OCI-LY3 (cell line): ENCODE data around the gene PLCL1.
"Not testable (repeated sequence)": the region's sequence is repeated elsewhere in the genome, so short reads cannot be mapped to it uniquely, and the experiment has no call there.

ENCODE experiments used
- H2AFZ ChIP-seq: fragments of 200-600, 300-600 bp; shearing (Covaris generic); 2 replicates; pipeline ENCODE4 v1.6.0; 2014; ENCODE audit warnings: antibody characterized with exemption, low read depth, low read length
- H3K27ac ChIP-seq: fragments of 200-600, 300-600 bp; sonication (generic); 2 replicates; pipeline ENCODE4 v1.5.1; 2014; ENCODE audit warnings: mild to moderate bottlenecking, low read length, moderate library complexity, mixed read lengths
- H3K27me3 ChIP-seq: fragments of 200-600, 300-600 bp; sonication (generic); 2 replicates; pipeline ENCODE4 v1.6.1; 2014; ENCODE audit warnings: low read depth, low read length, mixed read lengths
- H3K36me3 ChIP-seq: fragments of 200-600, 300-600 bp; sonication (generic); replicated peaks from 2 replicates; pipeline ENCODE3; 2014; ENCODE audit warnings: low read depth, low read length, mixed read lengths
- H3K4me1 ChIP-seq: fragments of 300-600, 200-600 bp; sonication (generic); 2 replicates; pipeline ENCODE4 v1.6.1; 2014; ENCODE audit warnings: low read length, mixed read lengths
- H3K4me2 ChIP-seq: fragments of 200-600, 300-600 bp; sonication (generic); 2 replicates; pipeline ENCODE4 v1.6.1; 2014; ENCODE audit warnings: low read length, mixed read lengths
- H3K4me3 ChIP-seq: fragments of 300-600, 200-600 bp; sonication (generic); 2 replicates; pipeline ENCODE4 v1.5.1; 2014; ENCODE audit warnings: antibody characterized with exemption, mild to moderate bottlenecking, low read length, moderate library complexity
- H3K79me2 ChIP-seq: fragments of 300-600, 200-600 bp; shearing (Covaris generic); 2 replicates; pipeline ENCODE4 v1.6.1; 2014; ENCODE audit warnings: mild to moderate bottlenecking, low read length, mixed read lengths
- H3K9ac ChIP-seq: fragments of 300-600, 200-600 bp; shearing (Covaris generic); 2 replicates; pipeline ENCODE4 v1.6.0; 2014; ENCODE audit warnings: mild to moderate bottlenecking, low read length, moderate library complexity
- H3K9me3 ChIP-seq: fragments of 200-600, 300-600 bp; shearing (Covaris generic); 2 replicates; pipeline ENCODE4 v1.6.1; 2014; ENCODE audit warnings: low read length, mixed read lengths; ENCODE audit not compliant: insufficient read depth
- H4K20me1 ChIP-seq: fragments of 200-600, 300-600 bp; sonication (generic); 2 replicates; pipeline ENCODE4 v1.6.1; 2016; ENCODE audit warnings: low read length, mixed read lengths; ENCODE audit not compliant: insufficient read depth
- EZH2phosphoT487 ChIP-seq: fragments of 200-600 bp; shearing (Covaris generic); IDR thresholded peaks from 2 replicates; pipeline ENCODE4 v1.6.1; 2018; ENCODE audit warnings: antibody characterized with exemption, mixed run types, low read depth
- TF ChIP-seq, protein P1 (sequence below): fragments of 200-600, 300-600 bp; sonication (generic); IDR thresholded peaks from 2 replicates; pipeline ENCODE4 v1.5.1; 2014; ENCODE audit warnings: antibody characterized with exemption, low read length, low read depth

The PLCL1 gene

DNA sequence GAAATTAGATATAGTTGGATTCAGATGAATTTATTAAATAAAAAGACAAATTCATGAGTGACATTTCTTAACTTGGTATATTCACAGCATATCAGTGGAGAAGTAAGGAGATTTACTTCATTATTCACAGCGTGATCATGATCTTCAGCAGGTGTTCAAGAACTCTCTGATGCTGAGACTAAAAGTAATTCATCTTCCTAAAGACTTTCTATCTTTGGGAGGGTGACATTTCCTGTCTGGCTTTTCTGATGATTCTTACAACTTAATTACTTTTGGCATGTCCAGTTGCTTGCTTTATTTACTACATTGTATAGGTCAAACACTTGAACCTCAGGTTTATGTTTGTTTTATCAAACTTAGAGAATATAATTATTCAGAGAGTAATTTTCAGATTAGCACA is 224.6 kb downstream of the PLCL1 start:
- Histone ChIP-seq H3K27ac (no peak overlapping the region), H3K4me1 (no peaks in the 10 kb centered on the region), H4K20me1 (no peaks in the 10 kb centered on the region), H3K36me3 (no peaks in the 10 kb centered on the region), H3K4me2 (no peak overlapping the region), H3K79me2 (no peaks in the 10 kb centered on the region), H3K9me3 (no peaks in the 10 kb centered on the region), H2AFZ (no peak overlapping the region; the same call in 1 of the 2 replicates), H3K27me3 (no peaks in the 10 kb centered on the region), H3K4me3 (no peak overlapping the region), H3K9ac (no peak overlapping the region)
- TF ChIP-seq, protein P1, sequence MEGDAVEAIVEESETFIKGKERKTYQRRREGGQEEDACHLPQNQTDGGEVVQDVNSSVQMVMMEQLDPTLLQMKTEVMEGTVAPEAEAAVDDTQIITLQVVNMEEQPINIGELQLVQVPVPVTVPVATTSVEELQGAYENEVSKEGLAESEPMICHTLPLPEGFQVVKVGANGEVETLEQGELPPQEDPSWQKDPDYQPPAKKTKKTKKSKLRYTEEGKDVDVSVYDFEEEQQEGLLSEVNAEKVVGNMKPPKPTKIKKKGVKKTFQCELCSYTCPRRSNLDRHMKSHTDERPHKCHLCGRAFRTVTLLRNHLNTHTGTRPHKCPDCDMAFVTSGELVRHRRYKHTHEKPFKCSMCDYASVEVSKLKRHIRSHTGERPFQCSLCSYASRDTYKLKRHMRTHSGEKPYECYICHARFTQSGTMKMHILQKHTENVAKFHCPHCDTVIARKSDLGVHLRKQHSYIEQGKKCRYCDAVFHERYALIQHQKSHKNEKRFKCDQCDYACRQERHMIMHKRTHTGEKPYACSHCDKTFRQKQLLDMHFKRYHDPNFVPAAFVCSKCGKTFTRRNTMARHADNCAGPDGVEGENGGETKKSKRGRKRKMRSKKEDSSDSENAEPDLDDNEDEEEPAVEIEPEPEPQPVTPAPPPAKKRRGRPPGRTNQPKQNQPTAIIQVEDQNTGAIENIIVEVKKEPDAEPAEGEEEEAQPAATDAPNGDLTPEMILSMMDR, result no peak
- no peak for TF ChIP-seq EZH2phosphoT487

DNA sequence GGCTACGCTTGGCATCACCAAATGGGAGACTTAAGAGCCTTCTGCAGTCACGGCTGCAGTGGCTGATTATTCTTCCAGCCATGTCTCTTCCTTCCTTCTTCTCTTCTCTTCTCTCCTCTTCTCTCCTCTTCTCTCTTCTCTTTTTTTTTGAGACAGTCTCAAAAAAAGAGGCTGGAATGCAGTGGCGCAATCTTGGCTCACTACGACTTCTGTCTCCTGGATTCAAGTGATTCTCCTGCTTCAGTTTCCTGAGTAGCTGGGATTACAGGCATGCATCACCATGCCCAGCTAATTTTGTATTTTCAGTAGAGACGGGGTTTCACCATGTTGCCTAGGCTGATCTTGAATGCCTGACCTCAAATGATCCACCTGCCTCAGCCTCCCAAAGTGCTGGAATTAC is 225.2 kb downstream of the PLCL1 start:
- not testable (repeated sequence) for H4K20me1 ChIP-seq, H3K36me3 ChIP-seq, H2AFZ ChIP-seq, H3K79me2 ChIP-seq, H3K4me2 ChIP-seq, H3K9me3 ChIP-seq, H3K9ac ChIP-seq, H3K4me3 ChIP-seq, H3K4me1 ChIP-seq, H3K27me3 ChIP-seq, H3K27ac ChIP-seq

DNA sequence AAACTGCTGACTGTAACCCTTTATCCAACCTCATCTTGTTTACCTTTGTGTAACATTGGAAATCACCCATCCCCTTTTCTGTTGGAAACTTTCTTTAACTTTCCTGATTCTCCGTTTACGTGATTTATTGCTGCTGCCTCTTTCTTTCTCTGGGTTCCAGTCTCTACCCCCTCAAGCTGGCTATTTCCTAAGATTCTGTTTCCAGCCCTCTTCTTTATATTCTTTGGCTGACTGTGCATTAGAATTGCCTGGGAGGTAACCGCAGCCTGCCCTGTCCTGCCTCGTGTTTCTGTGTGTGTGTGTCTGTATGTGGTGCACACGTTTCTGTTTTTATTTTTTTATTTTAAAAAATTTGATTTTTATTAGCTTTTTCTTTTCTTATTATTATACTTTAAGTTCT is 229.2 kb downstream of the PLCL1 start:
- no peaks in the 10 kb centered on the region for H3K36me3 ChIP-seq
- no peaks in the 10 kb centered on the region for H3K4me1 ChIP-seq
- TF ChIP-seq EZH2phosphoT487, result no peak
- TF ChIP-seq, protein P1, result no peak
- H3K4me3 ChIP-seq, result no peak overlapping the region
- H3K27ac ChIP-seq, result no peak overlapping the region
- H2AFZ ChIP-seq, result no peak overlapping the region
- H3K9ac ChIP-seq, result no peak overlapping the region
- no peak overlapping the region for H3K4me2 ChIP-seq
- H3K79me2 ChIP-seq, result no peaks in the 10 kb centered on the region
- H4K20me1 ChIP-seq, result no peaks in the 10 kb centered on the region
- H3K9me3 ChIP-seq, result no peaks in the 10 kb centered on the region
- H3K27me3 ChIP-seq, result no peaks in the 10 kb centered on the region

DNA sequence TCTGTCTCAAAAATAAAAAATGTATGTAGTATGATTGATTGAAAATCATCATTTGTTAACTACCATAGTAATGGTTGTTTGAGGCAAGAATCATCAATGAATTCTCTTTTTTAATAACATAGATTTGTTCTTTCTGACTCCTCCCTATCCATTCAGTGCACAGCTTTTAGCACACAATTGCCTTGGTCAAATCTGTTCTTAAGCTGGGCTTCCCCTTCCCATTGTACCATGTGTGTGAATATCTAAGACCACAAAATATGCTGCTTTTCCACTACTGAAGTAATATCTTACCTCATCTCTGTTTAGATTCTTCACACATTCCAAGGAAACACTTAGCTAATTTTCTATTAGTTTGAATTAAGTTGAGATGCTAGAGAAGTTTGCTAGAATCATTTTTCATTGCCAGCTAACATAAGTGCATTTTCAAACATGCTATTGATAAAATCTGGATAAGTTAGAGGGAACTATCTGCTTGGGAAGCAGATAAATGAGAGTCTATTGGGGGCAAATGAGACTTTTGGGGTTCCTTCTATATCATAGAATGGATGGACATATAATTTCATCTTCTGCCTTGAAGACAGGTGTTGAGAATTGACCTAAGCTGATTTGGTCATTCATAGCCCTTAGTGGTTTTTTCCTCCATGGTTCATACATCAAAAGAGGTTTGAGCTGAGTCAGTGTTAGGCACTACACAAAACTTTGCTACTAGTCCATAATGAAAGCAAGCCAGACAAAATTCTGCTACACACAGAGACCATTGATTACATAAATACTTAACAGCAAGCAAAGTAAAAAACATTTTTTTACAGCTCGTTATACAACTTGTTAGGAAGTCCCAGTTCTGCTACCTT is 231.9 kb downstream of the PLCL1 start:
- Histone ChIP-seq H2AFZ (no peak overlapping the region), H3K27me3 (0 out of 2 replicates have a peak, but pooled peaks cover 8% of the 10 kb centered on the region), H3K27ac (no peak overlapping the region), H3K4me3 (no peak overlapping the region), H3K79me2 (no peaks in the 10 kb centered on the region), H3K9ac (no peak overlapping the region), H4K20me1 (no peaks in the 10 kb centered on the region), H3K4me2 (no peak overlapping the region), H3K36me3 (no peaks in the 10 kb centered on the region), H3K4me1 (no peaks in the 10 kb centered on the region), H3K9me3 (no peaks in the 10 kb centered on the region)
- TF ChIP-seq, protein P1, result no peak
- TF ChIP-seq EZH2phosphoT487, result no peak
